ENCODE measurements around the gene SGMS2.

SGMS2 gene

GRCh38 chr4:107824350-107825071 lies at the start of gene SGMS2:
SGMS2 (plus strand) TSS chr4:107824932; CDS start chr4:107895554, 70,622 bp downstream.
- peak; percentile 47 for DNase-seq (ENCODE audit: low read depth, low spot score)

- DNase-seq (ENCODE audit: low read depth, low spot score): no peak
These were observed 46.8 kb upstream of the SGMS2 start for GRCh38 chr4:107777890-107778289.

- no peak for DNase-seq (ENCODE audit: low read depth, low spot score)
These were observed 45.8 kb upstream of the SGMS2 start for GRCh38 chr4:107778784-107779530.

GRCh38 chr4:107780665-107781064 lies 44.1 kb upstream of the SGMS2 start:
- DNase-seq (ENCODE audit: low read depth, low spot score): no peak

- DNase-seq (ENCODE audit: low read depth, low spot score): no peak
These were observed 32.8 kb upstream of the SGMS2 start for GRCh38 chr4:107791902-107792301.

- DNase-seq (ENCODE audit: low read depth, low spot score): no peak
These were observed 32.0 kb upstream of the SGMS2 start for GRCh38 chr4:107792711-107793110.

- no peak for DNase-seq (ENCODE audit: low read depth, low spot score)
These were observed 30.7 kb upstream of the SGMS2 start for GRCh38 chr4:107793996-107794395.

- no peak for DNase-seq (ENCODE audit: low read depth, low spot score)
These were observed 24.9 kb upstream of the SGMS2 start for GRCh38 chr4:107799669-107800450.

GRCh38 chr4:107800706-107801105 lies 24.0 kb upstream of the SGMS2 start:
- DNase-seq (ENCODE audit: low read depth, low spot score): no peak

- no peak for DNase-seq (ENCODE audit: low read depth, low spot score)
These were observed 22.9 kb upstream of the SGMS2 start for GRCh38 chr4:107801766-107802211.

GRCh38 chr4:107804956-107805355 lies 19.8 kb upstream of the SGMS2 start:
- no peak for DNase-seq (ENCODE audit: low read depth, low spot score)

GRCh38 chr4:107806196-107806595 lies 18.5 kb upstream of the SGMS2 start:
- DNase-seq (ENCODE audit: low read depth, low spot score): no peak

- no peak for DNase-seq (ENCODE audit: low read depth, low spot score)
These were observed 16.2 kb upstream of the SGMS2 start for GRCh38 chr4:107808572-107808971.

GRCh38 chr4:107809210-107809609 lies 15.5 kb upstream of the SGMS2 start:
- DNase-seq (ENCODE audit: low read depth, low spot score): no peak

GRCh38 chr4:107814758-107815157 lies 10.0 kb upstream of the SGMS2 start:
- no peak for DNase-seq (ENCODE audit: low read depth, low spot score)

- DNase-seq (ENCODE audit: low read depth, low spot score): no peak
These were observed 9.6 kb upstream of the SGMS2 start for GRCh38 chr4:107815158-107815557.

- DNase-seq (ENCODE audit: low read depth, low spot score): no peak
These were observed 6.3 kb upstream of the SGMS2 start for GRCh38 chr4:107818301-107818910.

- no peak for DNase-seq (ENCODE audit: low read depth, low spot score)
These were observed 822 bp upstream of the SGMS2 start for GRCh38 chr4:107823870-107824349.

GRCh38 chr4:107825072-107825824 lies 516 bp downstream of the SGMS2 start:
- no peak for DNase-seq (ENCODE audit: low read depth, low spot score)

- DNase-seq (ENCODE audit: low read depth, low spot score): no peak
These were observed 1.8 kb downstream of the SGMS2 start for GRCh38 chr4:107826421-107826980.

All from smooth muscle cell of the brain vasculature (primary cell).